SK-N-SH (cell line): ENCODE measurements around the gene CYTH3. TPM values are rescaled to one million over a fixed set of nuclear protein-coding genes. Genes with fewer than 3 reads are reported as not detected.

Experiments
- CTCF ChIA-PET: fragments of 300-600, 350-600 bp; formaldehyde crosslinking; extraction: SDS; loops from one replicate; lab custom pipeline; 2021; lab: Yijun Ruan, JAX
- POLR2A ChIA-PET: fragments of 350-600 bp; sonication (Branson Sonifier 250); formaldehyde crosslinking; extraction: SDS; loops from one replicate; lab custom pipeline; 2020; ENCODE audit warnings: antibody characterized with exemption, inconsistent platforms; lab: Yijun Ruan, JAX
- DNase-seq: peaks from one replicate; pipeline ENCODE4 v3.0.0; 2012
- H2AFZ ChIP-seq: fragments of 200-600 bp; sonication (generic); 2 replicates; pipeline ENCODE4 v1.8.1; 2016; ENCODE audit warnings: antibody characterized with exemption, mild to moderate bottlenecking, low read depth
- H3F3A ChIP-seq: fragments of 200-600 bp; sonication (generic); replicated peaks from 2 replicates; pipeline ENCODE3; 2016; ENCODE audit warnings: antibody characterized with exemption, mild to moderate bottlenecking; ENCODE audit not compliant: insufficient read depth
- H3K27ac ChIP-seq, 2 experiments: fragments of 200-500 bp in 1 of 2; fragments of 200-600 bp in 1 of 2; sonication (Bioruptor generic) in 1 of 2; sonication (generic), shearing (Covaris generic) in 1 of 2; 2 replicates each; pipeline versions ENCODE4 v1.5.1 to v1.6.1; 2014 to 2016; ENCODE audit warnings: low read depth in 2 of 2, inconsistent platforms in 1 of 2, low read length in 1 of 2, mild to moderate bottlenecking in 1 of 2, mixed read lengths in 1 of 2
- H3K27me3 ChIP-seq: fragments of 200-600 bp; sonication (generic), shearing (Covaris generic); 2 replicates; pipeline ENCODE4 v1.6.1; 2016; ENCODE audit warnings: mixed run types; ENCODE audit not compliant: insufficient read depth
- H3K36me3 ChIP-seq, 2 experiments: fragments of 200-500 bp in 1 of 2; fragments of 200-600 bp in 1 of 2; sonication (Bioruptor generic) in 1 of 2; sonication (generic) in 1 of 2; replicated peaks in 1 of 2; 2 replicates each; pipeline versions ENCODE3 to v1.5.1; 2014 to 2016; ENCODE audit warnings: low read length in 1 of 2, mild to moderate bottlenecking in 1 of 2; ENCODE audit not compliant: insufficient read depth in 2 of 2, control insufficient read depth in 1 of 2
- H3K4me1 ChIP-seq, 2 experiments: fragments of 200-500 bp in 1 of 2; fragments of 200-600 bp in 1 of 2; sonication (Bioruptor generic) in 1 of 2; sonication (generic), shearing (Covaris generic) in 1 of 2; 2 replicates each; pipeline versions ENCODE4 v1.5.1 to v1.6.1; 2014 to 2016; ENCODE audit warnings: low read depth in 1 of 2, low read length in 1 of 2, mixed run types in 1 of 2; ENCODE audit not compliant: insufficient read depth in 2 of 2, control insufficient read depth in 1 of 2
- H3K4me2 ChIP-seq: fragments of 200-600 bp; sonication (generic), shearing (Covaris generic); 2 replicates; pipeline ENCODE4 v1.6.1; 2017; ENCODE audit warnings: mixed run types
- H3K4me3 ChIP-seq, 2 experiments: fragments of 200-500 bp in 1 of 2; fragments of 200-600 bp in 1 of 2; sonication (Bioruptor generic) in 1 of 2; sonication (generic), shearing (Covaris generic) in 1 of 2; 2 replicates each; pipeline versions ENCODE4 v1.5.1 to v1.8.1; 2014 to 2016; ENCODE audit warnings: low read depth in 2 of 2, inconsistent platforms in 1 of 2, low read length in 1 of 2, mild to moderate bottlenecking in 1 of 2, mixed read lengths in 1 of 2, moderate library complexity in 1 of 2
- H3K79me2 ChIP-seq: fragments of 200-600 bp; sonication (generic); 2 replicates; pipeline ENCODE4 v1.8.1; 2017; ENCODE audit warnings: mild to moderate bottlenecking; ENCODE audit not compliant: insufficient read depth
- H3K9ac ChIP-seq: fragments of 200-600 bp; sonication (generic); 2 replicates; pipeline ENCODE4 v1.6.1; 2017; ENCODE audit warnings: mixed run types
- H3K9me2 ChIP-seq: fragments of 200-600 bp; sonication (generic); 2 replicates; pipeline ENCODE4 v1.6.1; 2017; ENCODE audit warnings: mixed run types
- H3K9me3 ChIP-seq: fragments of 200-600 bp; sonication (generic); 2 replicates; pipeline ENCODE4 v1.6.1; 2017; ENCODE audit warnings: mixed run types, mild to moderate bottlenecking, moderate library complexity
- H4K20me1 ChIP-seq: fragments of 200-600 bp; sonication (generic); 2 replicates; pipeline ENCODE4 v1.6.1; 2017; ENCODE audit warnings: mild to moderate bottlenecking, mixed run types; ENCODE audit not compliant: insufficient read depth
- CHD2 ChIP-seq: fragments of 150-350 bp; IDR thresholded peaks from 2 replicates; pipeline ENCODE4 v1.6.1; 2018; ENCODE audit warnings: low read length; ENCODE audit not compliant: partially characterized antibody
- CTCF ChIP-seq: fragments of 200-600 bp; sonication (generic); IDR thresholded peaks from 2 replicates; pipeline ENCODE4 v1.6.1; 2017; ENCODE audit warnings: antibody characterized with exemption, mild to moderate bottlenecking, moderate library complexity
- ELF1 ChIP-seq: IDR thresholded peaks from 2 replicates; pipeline ENCODE4 v1.4.0; 2012
- FOSL2 ChIP-seq: IDR thresholded peaks from 2 replicates; pipeline ENCODE4 v1.4.0; 2012; ENCODE audit warnings: low read depth, mild to moderate bottlenecking, moderate library complexity, borderline replicate concordance
- GATA2 ChIP-seq: sonication (generic); formaldehyde crosslinking; IDR thresholded peaks from 2 replicates; pipeline ENCODE4 v1.5.0; 2020; ENCODE audit warnings: mild to moderate bottlenecking, missing genetic modification reagents
- MXI1 ChIP-seq: IDR thresholded peaks from 2 replicates; pipeline ENCODE4 v1.6.1; 2012; ENCODE audit warnings: mild to moderate bottlenecking, low read depth, low read length, improper control_type of control experiment
- NFIC ChIP-seq: IDR thresholded peaks from 2 replicates; pipeline ENCODE4 v1.4.0; 2012; ENCODE audit warnings: borderline replicate concordance
- RFX5 ChIP-seq: IDR thresholded peaks from 2 replicates; pipeline ENCODE4 v1.6.1; 2012; ENCODE audit warnings: mild to moderate bottlenecking, improper control_type of control experiment, low read length
- SIN3A ChIP-seq: IDR thresholded peaks from 2 replicates; pipeline ENCODE4 v1.6.1; 2012; ENCODE audit warnings: low read depth, mild to moderate bottlenecking, low read length, moderate library complexity, borderline replicate concordance
- SMC3 ChIP-seq: IDR thresholded peaks from 2 replicates; pipeline ENCODE4 v1.6.1; 2012; ENCODE audit warnings: low read depth, low read length, improper control_type of control experiment
- USF2 ChIP-seq: fragments of 150-350 bp; IDR thresholded peaks from 2 replicates; pipeline ENCODE4 v1.6.1; 2017; ENCODE audit warnings: antibody characterized with exemption, low read length, low read depth, borderline replicate concordance
- ZBTB33 ChIP-seq: IDR thresholded peaks from 2 replicates; pipeline ENCODE4 v1.4.0; 2012; ENCODE audit warnings: low read depth, borderline replicate concordance
- WGBS: methylation state at CpG from one replicate; pipeline ENCODE4 v1.1.6; 2017; ENCODE audit warnings: low lambda C conversion rate; 5-methylcytosine and 5-hydroxymethylcytosine counted together
- polyA plus RNA-seq, 3 experiments: library from polyadenylated mRNA; depleted of rRNA; stranded (reverse); fragments of >200 nt; gene quantifications; 2 replicates each; pipeline ENCODE4 v1.2.3, GENCODE V29; 2012

CYTH3 gene
- polyA plus RNA-seq, 1 of the 3 experiments (the other 2 are of a cell fraction): 55.1 TPM

GRCh38 chr7:6256109-6256483, 16.3 kb downstream of the CYTH3 start:
- peak overlapping the region; percentile 64 to 99 for H3K27ac ChIP-seq
- ChIA-PET POLR2A (no interaction called here), CTCF (interaction anchor here (1.0 to 2.0 kb wide), 3 partner anchors 11 to 52 kb away, joined by 4 to 5 read pairs (median 4); no protein-coding TSS in a partner anchor)
- DNase-seq: no peak
- no peaks in the 10 kb centered on the region for H3K27me3 ChIP-seq
- TF ChIP-seq CTCF (peak; percentile 54), SMC3 (no peak), NFIC (no peak), GATA2 (no peak)
- H3K36me3 ChIP-seq: no peaks in the 10 kb centered on the region
- H3K9ac ChIP-seq: peak overlapping the region; percentile 69; the same call in 1 of the 2 replicates
- H3K79me2 ChIP-seq: peaks cover 92% of the 10 kb centered on the region
- peak overlapping the region in 1 of 2 experiments; percentile 16; a peak in 1 of 4 replicates for H3K4me3 ChIP-seq
- peaks cover 73% of the 10 kb centered on the region for H3F3A ChIP-seq
- no peaks in the 10 kb centered on the region for H3K9me2 ChIP-seq
- peaks cover 25 to 74% of the 10 kb centered on the region in 2 experiments for H3K4me1 ChIP-seq
- no peaks in the 10 kb centered on the region for H3K9me3 ChIP-seq
- peak overlapping the region; percentile 56 for H3K4me2 ChIP-seq
- H2AFZ ChIP-seq: no peak overlapping the region
- WGBS: 85% methylated on average over 4 of the region's 5 CpGs
- no peaks in the 10 kb centered on the region for H4K20me1 ChIP-seq

- WGBS: 54% methylated on average over 4 of the region's 4 CpGs
- Histone ChIP-seq H2AFZ (no peak overlapping the region), H3K36me3 (no peaks in the 10 kb centered on the region), H3K27me3 (no peaks in the 10 kb centered on the region), H4K20me1 (no peaks in the 10 kb centered on the region), H3K9me2 (no peaks in the 10 kb centered on the region), H3K79me2 (peaks cover 92% of the 10 kb centered on the region), H3K4me3 (no peak overlapping the region), H3K4me2 (0 out of 2 replicates have a peak overlapping the region, but pooled peaks have one; percentile 6), H3F3A (peaks cover 75% of the 10 kb centered on the region), H3K27ac (peak overlapping the region in 1 of 2 experiments; percentile 99; a peak in 2 of 4 replicates), H3K9ac (peak overlapping the region; percentile 24; the same call in 1 of the 2 replicates), H3K9me3 (no peaks in the 10 kb centered on the region), H3K4me1 (peaks cover 19 to 63% of the 10 kb centered on the region in 2 experiments)
- POLR2A ChIA-PET: no interaction called here
- CTCF ChIA-PET: interaction anchor here (0.9 to 2.0 kb wide), 3 partner anchors 10 to 13 kb away, joined by 3 to 5 read pairs (median 3); no protein-coding TSS in a partner anchor
- DNase-seq: no peak
- TF ChIP-seq MXI1: no peak
- no peak for TF ChIP-seq ELF1
- no peak for TF ChIP-seq RFX5
- no peak for TF ChIP-seq USF2
- no peak for TF ChIP-seq ZBTB33
- no peak for TF ChIP-seq SIN3A
- TF ChIP-seq FOSL2: peak; percentile 10; the same call in 1 of the 2 replicates
- TF ChIP-seq CHD2: no peak
These were observed 17.6 kb downstream of the CYTH3 start for GRCh38 chr7:6254866-6255265.
